GM23338 (cell line): ENCODE data around the gene NFIA. TPM values are rescaled to one million over a fixed set of nuclear protein-coding genes. Genes with fewer than 3 reads are reported as not detected.

Experiments
- CREB1 ChIP-seq: fragments of 250-450 bp; sonication (Bioruptor Pico); IDR thresholded peaks from 2 replicates; pipeline ENCODE4 v1.5.0; 2020; ENCODE audit warnings: low read depth, mild to moderate bottlenecking, moderate library complexity
- REST ChIP-seq: IDR thresholded peaks from one replicate; pipeline ENCODE4 v1.6.1; 2018; ENCODE audit warnings: antibody characterized with exemption; ENCODE audit not compliant: unreplicated experiment
- ZNF114 ChIP-seq: fragments of 250-450 bp; sonication (Bioruptor Pico); IDR thresholded peaks from 2 replicates; pipeline ENCODE4 v1.5.0; 2020; ENCODE audit warnings: mild to moderate bottlenecking, moderate library complexity
- ZNF462 ChIP-seq: fragments of 250-450 bp; sonication (Bioruptor Pico); IDR thresholded peaks from 2 replicates; pipeline ENCODE4 v1.5.0; 2020; ENCODE audit warnings: mild to moderate bottlenecking, moderate library complexity
- polyA plus RNA-seq: library from polyadenylated mRNA; unstranded; fragments of >200 nt; fragmentation: Nextera tagmentation; extraction: Ambion mirVana; gene quantifications from 2 replicates; pipeline ENCODE4 v1.2.1, GENCODE V29; 2016
- total RNA-seq: library from RNA; depleted of rRNA; stranded (reverse); fragments of >200 nt; shearing (Covaris generic); gene quantifications from 2 replicates; pipeline ENCODE4 v1.2.3, GENCODE V29; 2014
- TF ChIP-seq, protein P1 (sequence below), 2 experiments: fragments of 200-600 bp in 1 of 2; sonication (generic) in 1 of 2; conservative IDR thresholded peaks; 2 replicates each; pipeline versions ENCODE4 v1.5.1 to v1.6.1; 2016 to 2017; ENCODE audit warnings: antibody characterized with exemption in 2 of 2, low read depth in 2 of 2, mild to moderate bottlenecking in 2 of 2, moderate library complexity in 1 of 2

Gene NFIA
- total and polyA plus RNA-seq, 2 experiments from 2014 or later = 0.97 to 2.3 TPM

DNA sequence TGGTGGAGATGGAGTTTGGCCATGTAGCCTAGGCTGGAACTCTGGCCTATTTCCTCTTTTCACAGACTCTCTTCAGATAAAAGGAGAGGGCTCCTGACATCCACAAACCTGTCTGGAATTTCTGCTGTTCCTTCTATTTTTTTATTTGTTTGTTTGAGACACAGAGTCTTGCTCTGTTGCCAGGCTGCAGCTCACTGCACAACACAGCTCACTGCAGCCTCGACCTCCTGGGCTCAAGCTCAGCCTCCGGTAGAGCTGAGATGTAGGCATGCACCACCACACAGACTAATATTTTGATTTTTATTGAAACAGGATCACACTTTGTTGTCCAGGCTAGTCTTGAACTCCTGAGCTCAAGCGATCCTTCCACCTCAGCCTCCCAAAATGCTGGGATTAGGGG is 411.6 kb downstream of the NFIA start (continued):
- TF ChIP-seq ZNF462 (no peak), CREB1 (CRISPR knock-in tag) (no peak), REST (no peak), ZNF114 (CRISPR knock-in tag) (no peak)
- TF ChIP-seq, protein P1, sequence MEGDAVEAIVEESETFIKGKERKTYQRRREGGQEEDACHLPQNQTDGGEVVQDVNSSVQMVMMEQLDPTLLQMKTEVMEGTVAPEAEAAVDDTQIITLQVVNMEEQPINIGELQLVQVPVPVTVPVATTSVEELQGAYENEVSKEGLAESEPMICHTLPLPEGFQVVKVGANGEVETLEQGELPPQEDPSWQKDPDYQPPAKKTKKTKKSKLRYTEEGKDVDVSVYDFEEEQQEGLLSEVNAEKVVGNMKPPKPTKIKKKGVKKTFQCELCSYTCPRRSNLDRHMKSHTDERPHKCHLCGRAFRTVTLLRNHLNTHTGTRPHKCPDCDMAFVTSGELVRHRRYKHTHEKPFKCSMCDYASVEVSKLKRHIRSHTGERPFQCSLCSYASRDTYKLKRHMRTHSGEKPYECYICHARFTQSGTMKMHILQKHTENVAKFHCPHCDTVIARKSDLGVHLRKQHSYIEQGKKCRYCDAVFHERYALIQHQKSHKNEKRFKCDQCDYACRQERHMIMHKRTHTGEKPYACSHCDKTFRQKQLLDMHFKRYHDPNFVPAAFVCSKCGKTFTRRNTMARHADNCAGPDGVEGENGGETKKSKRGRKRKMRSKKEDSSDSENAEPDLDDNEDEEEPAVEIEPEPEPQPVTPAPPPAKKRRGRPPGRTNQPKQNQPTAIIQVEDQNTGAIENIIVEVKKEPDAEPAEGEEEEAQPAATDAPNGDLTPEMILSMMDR (conservative IDR thresholded peaks at IDR 0.05; ENCODE audit: low read depth in 2 of 2) = no peak
